ENCODE results near the gene GPR65. TPM values are rescaled to one million over a fixed set of nuclear protein-coding genes. Genes with fewer than 3 reads are reported as not detected.

Gene GPR65
- total RNA-seq: not detected in 2 replicates

GRCh38 chr14:88005050-88005481, at the start of gene GPR65:
Gene GPR65, plus strand, starts transcription at chr14:88005135. Its CDS starts 5,713 bp downstream, at chr14:88010848.

GRCh38 chr14:87992718-87993628, 12.0 kb upstream of the GPR65 start, which contains the start of gene GALC:
Gene GALC, minus strand, starts transcription at chr14:87993182. Its CDS starts 18 bp downstream, at chr14:87993164.

Other genes with a start within 250 kb of the GPR65 start
- 17.9 and 23.9 TPM in 2 replicates for gene GALC, start 12.0 kb upstream of the GPR65 start, total RNA-seq

All from uterine smooth muscle cell (primary cell).